HG03196 (cell line): Measurements from ENCODE around the gene C10orf143.
"Not testable (repeated sequence)": the region's sequence is repeated elsewhere in the genome, so short reads cannot be mapped to it uniquely, and the experiment has no call there.

ENCODE experiments used
- ATAC-seq: cut with Tn5 transposase; IDR thresholded peaks from one replicate; pipeline ENCODE4 v1.9.1; 2021; ENCODE audit not compliant: unreplicated experiment

Gene C10orf143

GRCh38 chr10:130038019-130038555 is 72.5 kb downstream of the C10orf143 start:
- no peak for ATAC-seq

- no peak for ATAC-seq
These were observed 73.4 kb downstream of the C10orf143 start for GRCh38 chr10:130037169-130037661.

- no peak for ATAC-seq
These were observed 74.1 kb downstream of the C10orf143 start for GRCh38 chr10:130036296-130037065.

GRCh38 chr10:130029209-130029608 is 81.4 kb downstream of the C10orf143 start:
- ATAC-seq = no peak

DNA sequence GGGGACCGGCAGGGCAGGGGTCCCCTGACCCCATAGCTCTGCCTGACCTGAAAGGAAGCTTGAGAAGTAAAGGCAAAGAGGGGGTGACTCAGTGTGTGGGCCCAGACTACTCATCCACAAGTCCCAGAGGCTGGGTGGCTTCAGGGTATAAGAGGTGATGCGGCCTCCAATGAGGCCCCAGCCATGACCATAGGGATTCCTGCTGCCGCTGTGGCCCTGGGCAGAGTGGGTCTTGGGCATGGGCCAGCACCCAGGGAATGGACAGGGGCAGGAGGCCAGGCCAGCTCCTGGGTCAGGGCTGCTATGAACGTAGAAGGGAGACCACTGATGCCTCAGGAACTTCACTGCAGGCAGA is 82.2 kb downstream of the C10orf143 start:
- no peak for ATAC-seq

GRCh38 chr10:130027716-130028464 is 82.7 kb downstream of the C10orf143 start:
- ATAC-seq = no peak

DNA sequence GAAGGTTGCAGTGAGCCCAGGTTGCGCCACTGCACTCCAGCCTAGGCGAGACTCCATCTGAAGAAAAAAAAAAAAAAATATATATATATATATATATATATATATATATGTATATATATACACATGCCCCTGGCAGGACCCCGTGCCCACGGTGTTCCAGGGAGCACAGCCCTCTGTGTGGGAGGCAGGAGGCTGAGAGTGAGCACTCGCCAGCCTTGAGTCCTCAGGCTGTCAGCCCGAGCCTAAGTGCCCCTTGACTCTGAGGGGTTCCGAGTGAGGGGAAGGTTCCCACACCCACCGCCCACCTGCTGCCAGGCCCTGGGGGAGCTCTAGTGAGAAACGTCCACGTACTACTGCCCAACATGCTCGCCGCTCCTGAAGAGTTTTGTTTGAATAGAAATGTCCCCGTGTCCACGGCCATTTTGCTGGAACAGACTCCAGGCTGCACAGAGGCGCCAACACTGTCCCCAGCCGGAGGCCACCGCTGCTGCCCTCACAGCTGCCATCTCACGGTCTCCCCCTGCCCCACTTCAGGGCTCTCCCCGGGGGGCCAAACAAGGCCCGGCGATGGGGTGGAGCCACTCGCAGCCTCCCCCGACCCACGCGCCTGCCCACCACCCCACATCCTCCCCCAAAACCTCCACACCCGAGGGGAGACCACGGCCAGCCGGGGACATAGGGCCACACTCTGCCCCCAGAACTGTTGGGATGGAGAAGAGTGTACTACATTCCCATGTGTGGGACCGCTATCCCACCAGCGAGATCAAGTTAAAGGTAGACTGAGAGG is 83.8 kb downstream of the C10orf143 start:
- ATAC-seq = no peak

GRCh38 chr10:130025811-130026485 is 84.7 kb downstream of the C10orf143 start:
- no peak for ATAC-seq

GRCh38 chr10:130025326-130025725 is 85.3 kb downstream of the C10orf143 start:
- no peak for ATAC-seq

- no peak for ATAC-seq
These were observed 85.8 kb downstream of the C10orf143 start for GRCh38 chr10:130024779-130025325.

- ATAC-seq = not testable (repeated sequence)
These were observed 86.3 kb downstream of the C10orf143 start for GRCh38 chr10:130024326-130024725.

- ATAC-seq = no peak
These were observed 87.0 kb downstream of the C10orf143 start for GRCh38 chr10:130023454-130024230.

DNA sequence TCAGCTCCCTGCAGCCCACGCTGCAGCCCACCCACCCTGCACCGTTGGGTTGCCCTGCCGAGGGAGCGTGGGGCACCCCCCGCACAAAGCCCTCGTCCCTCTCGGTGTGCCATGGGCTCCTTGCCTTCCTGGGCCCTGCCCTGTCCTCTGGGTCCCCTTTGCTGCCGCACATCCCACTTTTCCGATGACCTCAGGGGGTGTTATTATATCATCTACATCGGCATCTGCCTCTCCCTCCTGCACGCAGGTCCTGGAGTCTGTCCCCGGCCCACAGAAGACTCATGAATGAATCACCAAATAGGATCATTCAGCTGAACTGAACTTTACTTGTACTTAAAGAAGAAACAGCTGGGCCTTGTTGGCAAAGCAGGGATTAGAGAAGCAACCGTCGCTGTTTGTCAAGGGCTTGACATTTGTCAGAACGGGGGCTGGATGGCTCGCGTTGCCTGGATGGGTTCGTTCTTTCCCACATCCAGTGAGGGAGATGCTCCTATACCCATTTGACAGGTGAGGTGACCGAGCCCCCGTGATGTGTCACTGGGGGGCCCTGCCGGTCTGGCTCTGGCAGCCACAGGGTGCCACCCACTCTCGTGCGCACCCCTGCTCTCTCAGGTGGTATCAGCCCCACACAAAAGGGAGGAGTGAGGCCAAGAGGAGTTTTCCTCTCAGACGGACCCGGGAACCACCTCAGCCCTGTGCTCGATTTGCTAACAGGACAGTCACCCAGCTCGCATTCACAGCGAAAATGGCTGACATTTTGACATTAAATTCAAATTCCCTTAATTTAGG is 87.9 kb downstream of the C10orf143 start:
- ATAC-seq = no peak

DNA sequence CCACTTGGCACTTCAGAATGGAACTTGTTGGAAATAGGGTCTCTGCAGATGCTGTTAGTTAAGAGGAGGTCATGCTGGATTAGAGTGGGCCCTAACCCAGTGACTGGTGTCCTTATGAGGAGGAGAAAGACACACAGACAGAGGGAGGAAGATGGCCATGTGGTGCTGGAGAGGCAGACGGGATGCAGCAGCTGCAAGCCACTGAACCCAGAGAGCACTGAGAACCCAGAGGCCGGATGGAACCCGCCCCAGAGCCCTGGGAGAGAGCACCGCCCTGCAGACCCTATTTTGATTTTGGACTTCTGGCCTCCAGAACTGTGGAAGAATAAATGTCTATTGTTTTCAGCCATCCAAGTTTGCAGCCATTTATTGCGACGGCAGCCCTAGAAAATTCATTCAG is 88.5 kb downstream of the C10orf143 start:
- no peak for ATAC-seq

DNA sequence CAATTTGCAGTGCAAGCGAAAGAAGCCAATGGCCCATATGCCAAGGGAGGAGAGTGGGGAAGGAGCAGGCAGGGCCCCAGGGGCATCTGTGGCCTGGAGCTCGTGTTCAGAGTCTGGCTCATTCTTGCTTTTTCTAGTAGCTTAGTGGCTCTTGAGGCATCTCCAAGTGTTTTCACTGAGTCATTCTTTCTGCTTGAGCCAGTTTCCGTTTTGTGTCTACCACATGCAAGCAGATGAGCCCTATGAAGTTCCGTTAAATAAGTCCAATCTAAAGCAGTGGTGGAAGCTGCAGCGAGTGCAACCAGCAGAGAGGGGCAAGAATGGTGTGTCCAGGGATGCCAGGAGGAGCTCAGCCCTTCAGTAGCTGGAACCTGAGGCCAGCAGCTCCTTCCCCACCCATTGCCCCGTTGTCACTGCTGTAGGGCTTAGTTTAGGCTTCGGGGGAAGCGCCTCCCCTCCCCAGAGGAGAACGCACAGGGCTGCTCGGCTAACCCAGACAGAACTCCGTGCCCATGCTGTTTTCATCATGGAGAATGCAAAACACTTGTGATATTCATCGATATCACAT is 89.2 kb downstream of the C10orf143 start:
- no peak for ATAC-seq

DNA sequence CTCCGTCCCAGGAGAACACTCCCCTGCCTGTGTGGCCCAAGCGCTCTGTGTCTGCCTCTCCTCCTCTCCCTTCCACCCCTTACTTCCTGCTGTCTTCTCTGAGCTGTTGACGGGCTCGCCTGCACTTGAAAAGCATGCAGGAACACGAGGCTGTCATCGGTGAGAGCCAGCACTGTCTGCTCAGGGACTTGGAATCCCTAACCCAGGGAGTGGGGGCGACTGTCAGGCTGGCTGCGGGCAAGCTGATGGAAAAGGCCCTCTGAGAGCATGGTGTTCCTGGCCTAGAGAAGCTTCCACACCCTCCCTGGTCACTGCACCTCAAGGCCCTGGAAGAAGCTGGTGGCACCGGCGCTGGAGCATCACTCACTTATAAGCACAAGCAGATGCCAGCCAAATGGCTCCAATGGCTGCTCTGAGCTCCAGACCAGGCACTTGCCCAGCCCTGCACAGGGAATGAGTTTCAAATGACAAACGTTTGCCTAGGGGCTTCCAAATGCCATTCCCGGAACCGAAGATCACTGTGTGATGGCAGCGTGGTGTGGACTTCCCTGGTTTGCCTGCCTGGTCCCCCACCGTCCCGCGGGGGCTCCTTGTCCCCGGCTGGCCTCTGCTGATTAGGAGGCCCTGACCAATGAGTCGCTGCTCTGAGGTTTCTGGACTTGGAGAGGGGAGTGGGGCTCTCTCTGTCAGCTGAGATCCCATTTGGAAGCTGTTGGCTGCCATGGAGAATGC is 89.8 kb downstream of the C10orf143 start:
- ATAC-seq = no peak

- ATAC-seq = no peak
These were observed 91.9 kb downstream of the C10orf143 start for GRCh38 chr10:130018730-130019185.

- ATAC-seq = no peak
These were observed 92.4 kb downstream of the C10orf143 start for GRCh38 chr10:130018265-130018664.
